GDM1 (cell line): ENCODE results near the gene HIBADH.

Experiments used
- DNase-seq: peaks from one replicate; lab custom pipeline; 2025; lab: John Stamatoyannopoulos, UW

Gene HIBADH

DNA sequence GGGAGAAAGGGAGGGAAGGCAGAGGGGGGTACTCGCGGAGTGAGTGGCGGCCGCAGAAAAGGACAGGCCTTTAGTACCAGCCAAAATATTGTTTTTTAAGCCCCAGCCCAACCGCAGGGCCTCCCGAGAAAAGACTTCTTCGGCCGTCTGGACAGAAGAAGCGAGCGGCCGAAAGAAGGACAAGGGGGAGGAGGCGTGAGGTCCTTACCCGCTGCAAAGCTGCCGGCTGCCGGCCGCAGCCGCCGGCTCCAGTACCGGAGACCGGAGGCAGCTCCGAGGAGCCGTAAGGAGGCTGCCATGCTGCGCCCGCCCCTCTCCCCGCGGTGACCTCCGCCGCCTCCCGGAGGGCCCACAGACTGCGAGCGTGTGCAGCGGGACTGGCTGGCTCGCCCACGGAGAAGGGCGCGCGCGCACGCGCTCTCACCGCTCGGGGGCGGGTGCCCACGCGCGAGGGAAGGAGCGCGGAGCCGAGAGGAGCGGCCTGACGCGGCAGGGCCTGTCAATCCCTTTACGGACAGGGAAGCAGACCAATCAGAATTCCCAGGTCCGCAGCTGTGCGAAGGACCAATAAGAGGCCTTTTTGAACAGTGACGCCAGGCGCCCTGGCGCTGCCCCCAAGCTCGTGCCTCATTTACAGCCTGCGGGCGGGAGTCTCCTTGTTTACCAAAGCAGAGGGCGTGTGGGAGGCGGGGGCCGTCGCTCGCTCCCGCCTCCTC, at the start of gene HIBADH:
Gene HIBADH, minus strand, starts transcription at position 394 of the 716 bp plus-strand sequence. Its CDS starts 95 bp downstream, at position 299.
- DNase-seq, result peak; percentile 99

DNA sequence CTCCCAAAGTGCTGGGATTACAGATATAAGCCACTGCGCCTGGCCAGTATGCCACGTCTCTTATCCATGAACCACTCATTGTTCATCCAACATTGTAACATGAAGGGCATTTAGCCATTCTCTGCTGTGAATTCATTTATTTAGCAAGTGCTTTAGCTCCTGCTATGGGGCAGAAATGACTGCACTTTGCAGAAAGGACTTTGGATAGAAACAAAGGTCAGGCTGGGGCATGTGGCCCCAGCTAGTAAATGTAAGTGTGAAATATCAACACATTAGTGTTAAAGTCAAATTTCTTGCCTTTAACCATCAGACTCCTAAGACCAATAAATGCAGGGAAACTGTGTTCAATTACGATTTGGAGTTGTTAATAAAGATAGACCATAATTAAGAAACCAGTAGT, 49.5 kb upstream of the HIBADH start:
- no peak for DNase-seq

DNA sequence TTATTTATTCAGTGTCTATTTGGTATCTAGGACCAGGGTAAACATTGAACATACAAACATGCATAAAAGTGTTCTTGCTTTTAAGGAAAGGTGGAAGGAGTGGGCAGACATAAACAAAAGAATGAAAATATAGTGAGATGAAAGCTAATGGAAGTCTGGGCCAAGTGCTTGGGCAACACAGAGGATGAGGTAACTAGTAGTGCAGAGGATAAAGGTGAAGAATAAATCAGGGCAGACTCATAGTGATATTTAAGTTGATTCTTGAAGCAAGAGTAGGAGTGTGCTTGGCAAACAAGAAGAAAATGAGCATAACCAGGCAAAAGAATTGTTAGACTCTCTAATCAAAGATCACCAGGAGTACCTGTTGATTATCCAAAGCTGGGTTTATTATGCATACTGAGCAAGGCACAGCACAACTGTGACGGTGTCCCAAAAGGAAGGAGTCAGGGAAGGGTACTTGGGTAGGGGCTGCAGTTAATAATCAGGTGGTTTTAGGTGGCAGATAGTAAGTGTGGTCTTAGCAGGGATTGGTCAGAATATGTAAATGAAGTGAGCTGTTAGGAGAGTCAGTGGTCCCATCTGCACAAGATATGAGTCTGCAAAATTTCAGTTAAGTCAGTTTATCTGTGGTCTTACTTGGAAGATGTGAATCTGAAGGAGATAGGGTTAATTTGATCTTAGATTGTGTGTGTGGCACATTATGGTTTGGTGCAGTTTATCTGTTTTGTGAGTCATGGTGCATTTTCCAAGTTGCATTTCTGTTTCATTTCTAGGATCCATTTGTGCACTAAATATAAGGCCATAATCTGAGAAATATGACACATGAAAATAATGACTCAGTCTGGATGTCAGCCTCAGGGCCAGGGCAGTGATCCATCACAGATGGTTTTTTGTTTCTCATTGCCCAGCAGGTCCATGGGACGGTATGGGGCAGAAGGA, 46.7 kb upstream of the HIBADH start:
- no peak for DNase-seq

DNA sequence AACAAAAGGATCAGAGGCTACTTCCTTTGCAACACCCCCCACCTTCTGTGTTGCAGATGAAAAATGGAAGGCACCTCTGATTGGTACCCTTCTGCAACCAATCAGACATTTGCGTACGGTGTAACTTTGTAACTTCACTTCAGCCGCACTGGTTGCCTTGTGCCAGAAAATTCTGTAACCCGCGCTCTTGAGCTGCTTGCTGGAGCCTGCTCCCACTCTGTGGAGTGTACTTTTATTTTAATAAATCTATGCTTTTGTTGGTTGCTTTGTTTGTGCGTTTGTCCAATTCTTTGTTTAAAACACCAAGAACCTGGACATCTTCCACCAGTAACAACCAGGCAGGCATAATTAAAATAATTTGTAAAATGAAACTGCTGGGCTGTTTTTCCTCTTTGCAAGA, 45.8 kb upstream of the HIBADH start:
- no peak for DNase-seq

DNA sequence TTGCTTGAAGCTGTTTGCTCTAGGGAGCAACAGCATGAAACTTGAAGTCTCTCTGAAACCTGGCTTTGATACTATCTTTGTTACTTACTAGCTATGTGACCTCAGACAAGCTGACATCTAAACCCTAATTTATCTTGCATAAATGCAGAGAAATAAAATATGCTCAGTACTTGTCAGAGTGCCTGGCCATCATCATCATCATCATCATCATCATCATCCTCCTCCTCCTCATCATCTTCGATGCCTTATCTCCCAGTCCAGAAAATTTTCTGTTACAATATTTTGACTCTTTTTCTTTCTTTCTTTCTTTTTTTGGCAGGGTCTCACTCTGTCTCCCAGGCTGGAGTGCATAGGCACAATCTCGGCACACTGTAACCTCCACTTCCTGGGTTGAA, 42.5 kb upstream of the HIBADH start:
- DNase-seq, result no peak

DNA sequence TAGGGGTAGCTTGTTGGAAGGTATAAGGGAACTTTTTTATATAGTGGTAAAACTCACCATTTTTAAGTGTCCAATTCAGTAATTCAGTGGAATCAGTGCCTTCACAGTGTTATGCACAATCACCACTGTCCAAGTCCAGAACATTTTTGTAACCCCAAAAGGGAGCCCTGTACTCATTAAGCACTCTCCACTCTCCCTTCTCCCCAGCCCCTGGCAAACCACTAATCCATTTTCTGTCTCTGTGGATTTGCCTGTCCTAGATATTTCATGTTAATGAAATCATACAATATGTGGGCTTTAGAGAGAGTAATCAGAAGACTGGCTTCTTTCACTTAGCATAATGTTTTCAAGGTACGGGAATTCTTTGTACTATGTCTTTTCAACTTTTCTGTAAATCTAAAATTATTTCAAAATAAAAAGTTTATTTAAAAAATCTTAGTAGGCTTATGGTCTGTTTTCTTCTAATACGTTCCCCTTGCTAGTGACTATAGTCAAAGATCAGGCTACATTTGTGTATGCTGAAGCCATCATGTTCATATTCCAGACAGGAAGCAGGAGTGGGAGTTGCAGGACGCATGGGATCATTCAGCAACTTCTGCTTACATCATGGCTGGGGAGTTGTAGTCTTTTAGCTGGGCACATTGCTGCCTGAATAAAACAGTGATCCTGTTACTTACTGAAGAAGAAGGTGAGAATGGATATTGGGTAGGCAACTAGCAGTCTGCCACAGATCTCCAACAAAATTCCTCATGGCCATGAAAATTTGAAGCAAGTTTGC, 41.9 kb upstream of the HIBADH start:
- DNase-seq, result no peak

DNA sequence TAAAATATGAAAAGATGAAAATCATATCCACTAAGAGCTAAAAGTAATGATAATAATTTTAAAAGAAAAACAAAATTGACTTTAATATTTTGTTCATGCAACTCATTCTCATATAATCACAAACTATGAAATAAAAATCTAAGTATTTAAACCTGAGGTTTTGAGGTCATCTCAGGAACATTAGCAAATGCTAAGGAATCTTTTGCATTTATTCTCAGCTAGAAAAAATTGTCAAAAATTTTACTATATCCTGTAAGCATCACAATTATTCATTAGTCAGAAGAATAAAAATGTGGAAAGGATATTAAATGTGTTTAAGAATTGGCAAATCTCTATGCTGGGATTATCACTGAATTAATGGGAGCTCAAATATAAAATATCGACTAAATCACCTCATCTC, 40.5 kb upstream of the HIBADH start:
- DNase-seq, result no peak

DNA sequence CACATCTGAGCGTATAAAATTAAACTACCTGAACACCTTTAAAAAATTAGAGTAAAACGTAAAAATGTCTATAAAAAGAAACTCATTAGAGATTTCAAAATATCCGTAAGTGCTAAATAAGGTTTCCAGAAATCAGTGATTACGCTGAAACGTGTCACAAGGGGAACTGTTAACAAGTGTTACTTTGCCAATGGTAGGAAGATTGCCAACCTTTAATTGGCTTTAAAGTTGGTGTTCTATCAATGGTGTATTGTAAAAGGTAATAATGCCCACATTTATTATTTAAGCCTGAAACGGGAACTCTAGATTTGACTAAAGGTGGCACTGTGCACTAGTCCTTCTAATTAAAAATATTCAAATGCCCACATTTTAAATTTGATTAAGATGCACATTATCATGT, 37.8 kb upstream of the HIBADH start:
- DNase-seq, result no peak

DNA sequence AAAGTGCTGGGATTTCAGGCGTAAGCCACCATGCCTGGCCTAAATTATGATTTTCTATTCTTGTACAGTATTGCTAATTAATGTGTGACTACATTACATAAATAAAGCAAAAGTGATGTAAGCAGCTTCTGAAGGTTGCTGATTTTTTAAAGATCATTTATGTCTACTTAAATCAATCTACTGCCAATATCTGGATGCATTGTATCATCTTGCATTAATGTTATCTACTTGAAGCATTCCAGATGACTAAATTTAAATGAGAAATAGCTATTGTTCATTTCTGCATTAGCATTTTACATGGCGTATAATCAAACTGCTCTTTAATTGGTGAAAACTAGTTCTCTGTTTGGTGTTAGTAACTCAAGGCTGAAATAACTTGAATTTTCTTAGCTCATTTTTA, 37.1 kb upstream of the HIBADH start:
- DNase-seq, result no peak

DNA sequence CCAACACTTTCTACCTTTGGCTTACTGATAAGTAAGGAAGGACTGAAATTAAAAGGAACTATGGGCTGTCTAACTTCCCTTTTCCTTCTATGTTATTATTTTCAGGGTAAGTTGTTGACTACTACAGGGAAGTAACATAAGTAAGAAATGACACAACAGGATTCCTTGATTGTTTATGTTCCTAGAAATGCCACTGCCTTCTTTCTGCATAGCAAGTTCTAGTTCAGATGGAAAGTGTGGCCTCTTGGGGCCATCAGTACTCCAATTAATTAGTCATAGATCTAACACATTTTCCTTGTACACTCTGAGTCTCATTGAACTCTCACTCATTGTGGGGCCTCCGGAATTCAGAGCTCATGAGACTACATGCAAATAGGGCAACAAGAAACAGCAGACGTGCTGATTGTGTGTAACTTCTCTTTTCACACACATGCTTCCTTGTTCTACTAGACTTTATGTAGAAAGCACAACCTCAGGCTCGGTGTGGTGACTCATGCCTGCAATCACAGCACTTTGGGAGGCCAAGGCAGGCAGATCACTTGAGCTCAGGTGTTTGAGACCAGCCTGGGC, 35.3 kb upstream of the HIBADH start:
- peak; percentile 30 for DNase-seq

DNA sequence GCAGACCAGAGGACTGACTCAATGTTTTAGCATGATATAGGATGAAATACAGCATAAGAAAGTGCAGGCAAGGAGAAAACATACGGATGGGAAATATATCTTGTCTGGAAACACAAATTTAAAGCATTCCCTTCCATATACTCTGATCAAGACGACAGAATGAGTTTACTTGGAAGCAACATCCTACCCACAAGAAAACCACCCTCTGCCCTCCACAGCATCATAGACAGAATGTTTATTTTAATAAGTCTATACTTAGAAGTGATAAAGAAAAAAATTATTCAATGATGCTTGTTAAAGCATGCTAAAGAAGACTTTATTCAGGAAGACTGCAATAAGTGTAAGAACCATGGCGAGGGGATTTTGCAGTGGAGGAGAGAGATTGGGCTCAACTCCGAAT, 32.4 kb upstream of the HIBADH start:
- no peak for DNase-seq

DNA sequence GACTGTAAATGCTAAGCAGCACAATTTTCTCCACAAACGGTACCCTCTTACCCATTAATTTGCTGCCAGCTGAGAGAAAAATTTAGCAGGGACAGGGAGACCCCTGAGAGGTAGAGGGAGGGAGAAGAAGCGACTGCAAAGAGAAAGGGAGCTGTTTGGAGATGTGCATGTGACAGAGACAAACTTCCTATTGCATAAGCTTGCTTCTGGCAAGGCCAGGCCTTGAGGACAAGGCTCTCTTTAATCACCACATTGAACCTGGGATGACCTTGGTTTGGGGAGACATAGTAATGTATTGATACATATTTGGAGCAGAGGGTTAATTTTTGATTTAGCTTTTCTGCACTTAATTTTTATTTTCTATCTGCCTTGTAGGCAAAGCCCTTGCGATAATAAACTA, 31.1 kb upstream of the HIBADH start:
- no peak for DNase-seq

DNA sequence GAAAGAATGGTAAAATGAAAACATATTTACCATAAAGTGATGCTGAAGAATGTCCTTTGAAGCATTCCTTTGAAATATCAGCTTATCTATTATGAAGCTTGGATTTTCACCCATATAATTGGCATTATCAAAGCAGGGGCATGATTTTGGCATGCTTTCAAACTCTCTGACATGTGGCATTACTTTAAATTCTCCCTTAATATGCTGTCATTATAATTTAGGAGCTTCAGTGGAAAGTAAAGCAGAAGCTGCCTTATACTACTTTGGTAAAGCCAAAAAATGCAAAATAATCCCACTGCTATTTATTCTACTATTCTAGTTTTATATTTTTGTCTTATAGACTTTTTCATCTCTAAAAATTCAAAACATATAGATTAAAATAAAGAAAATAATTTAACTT, 28.0 kb upstream of the HIBADH start:
- DNase-seq, result no peak

DNA sequence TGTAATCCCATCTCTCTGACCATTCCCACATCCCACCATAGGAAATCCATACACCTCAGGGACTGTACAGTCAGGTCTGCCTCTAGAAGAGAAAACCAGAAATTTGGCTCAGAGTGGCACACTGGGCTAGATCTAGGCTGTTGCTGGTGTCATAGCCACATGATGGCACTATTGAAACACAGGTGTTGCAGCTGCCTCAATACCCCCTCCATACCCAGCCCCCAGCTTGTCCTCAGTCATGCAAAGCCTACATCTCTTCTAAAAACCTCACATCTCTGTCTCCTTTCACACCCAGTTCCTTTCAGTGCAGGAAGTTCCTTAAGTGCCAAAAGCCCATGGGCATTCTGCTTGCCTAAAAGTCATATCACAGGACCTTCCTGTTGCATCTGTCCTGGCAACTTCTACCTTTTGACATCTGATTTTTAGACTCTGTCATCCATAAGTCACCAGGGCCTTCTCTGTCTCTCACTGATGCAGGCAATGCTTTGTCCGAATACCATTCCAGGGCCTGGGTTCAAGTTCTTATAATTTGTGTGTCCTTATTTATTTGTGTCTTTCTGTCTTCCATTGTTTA, 27.0 kb upstream of the HIBADH start:
- peak; percentile 25 for DNase-seq

DNA sequence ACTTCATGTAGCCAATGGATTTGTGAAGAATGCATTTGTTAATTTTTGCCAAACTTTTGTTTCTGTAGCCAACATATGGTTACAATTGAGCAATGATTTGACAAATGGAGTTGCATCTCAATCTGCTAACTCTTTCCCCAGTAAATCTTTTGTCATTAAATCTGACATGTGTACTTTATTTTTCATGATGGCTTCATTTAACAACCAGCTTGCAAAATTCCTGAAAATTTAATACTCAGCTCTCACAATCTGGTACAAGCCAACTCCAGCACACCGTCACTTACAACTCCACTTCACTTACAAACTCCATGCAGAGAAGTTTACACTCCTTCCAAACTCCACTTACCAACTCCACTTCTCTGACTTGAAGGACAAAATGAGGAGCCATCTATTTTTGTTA, 26.5 kb upstream of the HIBADH start:
- DNase-seq, result no peak

DNA sequence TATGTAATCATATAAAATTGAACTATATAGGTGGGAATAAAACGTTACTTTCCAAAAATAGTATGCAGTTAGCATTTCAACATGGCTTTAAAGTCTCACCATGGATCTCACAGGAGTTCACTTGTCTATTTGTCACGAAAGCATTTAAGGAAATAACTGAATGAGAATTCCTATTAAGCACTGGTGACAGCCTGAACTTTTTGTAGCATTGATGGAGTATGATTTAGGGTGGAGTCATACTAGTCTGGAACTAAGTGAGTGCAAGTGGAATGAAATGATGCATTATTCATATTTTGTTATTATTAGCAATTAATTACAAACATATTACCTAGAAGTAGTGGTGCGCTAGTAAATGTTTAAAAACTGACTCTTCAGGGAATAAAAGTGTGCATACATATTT, 26.0 kb upstream of the HIBADH start:
- DNase-seq, result no peak

DNA sequence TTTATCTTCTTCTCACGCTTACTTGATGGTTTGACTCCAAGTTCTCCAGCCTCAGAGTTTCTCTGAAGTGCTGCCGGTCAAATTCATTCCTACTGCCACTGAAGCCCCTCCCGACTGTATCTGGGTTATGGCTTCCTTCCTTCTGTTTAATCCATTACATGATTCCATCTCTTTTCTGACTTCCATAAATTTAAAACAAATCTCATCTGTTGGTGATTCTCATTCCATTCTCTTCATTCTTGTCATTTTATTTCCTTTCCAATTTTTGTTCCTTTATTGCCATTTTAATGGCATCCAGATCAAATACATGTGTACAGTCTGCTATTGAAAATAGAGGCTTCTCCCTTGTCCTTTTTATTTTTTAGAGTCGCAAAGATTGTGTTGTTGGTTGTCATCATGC, 25.4 kb upstream of the HIBADH start:
- DNase-seq, result no peak

DNA sequence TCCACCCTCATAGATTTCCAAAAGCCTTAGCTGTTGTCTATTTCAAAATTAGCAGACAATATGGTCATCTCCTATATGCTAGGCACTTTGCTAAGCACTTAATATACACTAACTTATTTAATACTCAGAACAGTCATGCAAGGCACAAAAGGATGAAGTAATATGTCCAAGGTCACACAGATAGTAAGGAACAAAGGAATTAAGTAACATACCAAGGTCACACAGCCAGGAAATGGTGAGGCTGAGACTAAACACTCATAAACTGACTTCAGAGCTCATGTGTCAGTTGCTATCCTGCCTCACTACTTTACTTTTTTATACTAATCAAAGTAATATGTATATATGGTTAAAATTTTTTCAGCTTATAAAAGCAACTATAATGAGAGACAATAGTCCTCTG, 23.6 kb upstream of the HIBADH start:
- DNase-seq, result no peak

DNA sequence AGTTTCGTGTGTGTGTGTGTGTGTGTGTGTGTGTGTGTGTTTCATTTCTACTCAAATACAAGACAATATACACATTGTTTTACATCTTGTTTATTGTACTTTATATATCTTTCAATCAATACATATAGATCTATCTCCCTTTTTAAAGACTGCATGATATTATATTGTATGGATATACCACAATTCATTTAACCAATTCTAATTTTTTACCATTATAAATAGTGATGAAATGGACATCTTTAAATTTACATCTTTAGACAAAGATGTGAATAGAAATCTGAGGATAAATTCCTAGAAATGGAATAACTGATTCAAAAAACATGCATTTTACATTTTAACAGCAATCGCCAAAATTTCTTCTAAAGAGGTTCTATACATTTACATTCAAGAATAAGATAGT, 23.2 kb upstream of the HIBADH start:
- no peak for DNase-seq

DNA sequence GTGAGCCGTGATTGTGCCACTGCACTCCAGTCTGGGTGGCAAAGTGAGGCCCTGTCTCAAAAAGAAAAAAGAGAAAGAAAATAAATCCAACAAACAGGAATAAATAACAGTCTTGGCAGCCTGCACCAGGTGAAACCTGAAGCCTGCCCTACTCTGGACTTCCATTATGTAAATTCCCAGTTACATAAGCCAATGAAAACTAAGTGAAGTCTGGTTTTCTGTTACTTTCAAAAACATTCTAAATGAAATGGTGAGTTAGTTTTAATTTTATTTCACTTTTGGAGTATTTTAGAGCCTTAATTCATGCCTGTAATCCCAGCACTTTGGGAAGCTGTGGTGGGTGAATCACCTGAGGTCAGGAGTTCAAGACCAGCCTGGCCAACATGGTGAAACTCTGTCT, 22.5 kb upstream of the HIBADH start:
- DNase-seq, result no peak

DNA sequence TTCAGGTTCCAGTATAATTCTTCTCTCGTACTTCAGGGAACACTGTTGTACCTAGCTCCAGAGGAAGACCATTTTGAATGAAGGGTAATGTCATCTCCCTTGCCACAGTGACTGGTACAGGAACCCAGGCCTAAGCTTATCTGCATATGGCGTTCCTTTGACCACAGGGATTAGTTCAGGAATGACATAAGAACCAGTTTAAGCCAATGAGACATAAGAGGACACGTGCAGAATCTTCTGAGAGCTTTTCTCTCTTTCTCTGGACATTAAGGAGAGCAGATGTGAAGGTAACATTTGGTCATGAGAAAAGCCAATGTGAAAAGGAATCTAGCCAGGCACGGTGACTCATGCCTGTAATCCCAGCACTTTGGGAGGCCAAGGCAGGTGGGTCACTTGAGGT, 21.8 kb upstream of the HIBADH start:
- DNase-seq, result no peak

DNA sequence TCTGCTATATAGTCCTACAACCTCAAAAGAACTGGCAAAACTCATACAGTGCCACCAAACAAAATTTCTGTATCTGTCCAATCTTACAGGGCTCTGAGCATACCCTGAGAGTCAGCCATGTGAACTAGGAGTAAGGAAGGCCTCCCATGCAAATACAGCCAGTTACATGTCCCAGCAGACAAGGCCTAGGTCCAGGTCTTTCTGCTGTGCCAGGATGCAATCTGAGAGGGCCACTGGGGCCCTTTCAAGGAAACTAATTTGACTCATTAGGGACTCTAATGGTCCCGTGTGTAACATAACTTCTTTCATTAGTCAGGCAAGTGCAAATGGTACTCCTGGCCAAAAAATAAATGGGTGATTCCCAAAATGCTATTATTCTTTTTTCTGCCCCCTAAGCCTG, 17.9 kb upstream of the HIBADH start:
- no peak for DNase-seq
